Glomerular visceral epithelial cell (primary cell): ENCODE measurements around the gene IP6K2.

Source experiments
- DNase-seq: peaks from one replicate; pipeline ENCODE4 v3.0.0-alpha.2; 2016; ENCODE audit errors: extremely low spot score

IP6K2 gene

DNA sequence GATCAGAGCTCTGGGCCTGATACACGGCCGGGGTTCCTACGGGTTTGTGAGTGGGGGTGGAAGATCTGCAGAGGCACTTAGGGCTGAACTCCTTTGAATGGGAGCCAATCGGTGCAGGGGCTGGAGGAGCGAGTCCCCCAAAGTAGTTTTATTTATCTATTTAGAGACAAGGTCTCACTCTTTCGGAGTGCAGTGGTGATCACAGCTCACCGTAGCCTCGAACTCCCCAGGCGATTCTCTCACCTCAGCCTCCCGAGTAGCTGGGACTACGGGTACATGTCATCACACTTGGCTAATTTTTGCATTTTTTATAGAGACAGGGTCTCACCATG lies 52.7 kb downstream of the IP6K2 start:
- no peak for DNase-seq

DNA sequence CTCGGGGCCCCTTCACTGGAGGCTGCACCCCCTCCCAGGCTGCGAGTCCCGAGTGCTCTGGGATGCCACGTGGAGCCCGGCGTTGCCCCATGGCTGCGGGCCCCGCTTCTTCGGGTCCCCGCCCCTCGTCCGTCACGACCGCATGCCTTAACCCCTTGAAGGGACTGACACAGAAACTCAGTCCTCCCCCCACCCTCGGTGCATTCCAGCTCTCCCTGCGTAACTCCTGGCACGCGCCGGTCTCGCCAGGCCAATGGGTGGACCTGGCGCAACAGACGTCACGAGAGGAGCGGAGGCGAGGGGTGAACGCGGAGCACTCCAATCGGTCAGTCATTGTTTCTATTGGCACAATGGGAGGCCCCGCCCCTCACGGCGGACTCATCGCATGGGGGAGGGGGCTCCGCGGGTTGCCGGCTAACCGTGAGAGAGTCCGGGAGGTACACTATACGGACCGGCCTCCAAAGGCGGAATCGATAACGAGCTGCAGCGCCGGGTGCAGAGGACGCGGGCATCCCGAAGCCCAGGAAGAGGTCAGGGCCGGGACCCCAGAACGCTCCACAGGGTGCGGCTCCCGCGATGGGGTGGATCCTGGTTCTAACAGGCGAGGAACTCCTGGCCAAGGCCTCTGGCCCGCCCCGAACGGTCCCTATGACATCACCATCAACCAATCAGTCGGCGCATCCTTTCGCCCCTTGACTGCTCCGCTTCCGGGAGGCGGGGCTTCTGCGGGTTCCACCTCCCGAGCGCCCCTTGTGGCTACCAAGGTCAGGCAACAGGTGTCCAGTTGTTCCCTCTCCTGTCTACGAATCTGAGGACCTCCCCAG lies 53.3 kb downstream of the IP6K2 start:
- DNase-seq, result peak; percentile 98

DNA sequence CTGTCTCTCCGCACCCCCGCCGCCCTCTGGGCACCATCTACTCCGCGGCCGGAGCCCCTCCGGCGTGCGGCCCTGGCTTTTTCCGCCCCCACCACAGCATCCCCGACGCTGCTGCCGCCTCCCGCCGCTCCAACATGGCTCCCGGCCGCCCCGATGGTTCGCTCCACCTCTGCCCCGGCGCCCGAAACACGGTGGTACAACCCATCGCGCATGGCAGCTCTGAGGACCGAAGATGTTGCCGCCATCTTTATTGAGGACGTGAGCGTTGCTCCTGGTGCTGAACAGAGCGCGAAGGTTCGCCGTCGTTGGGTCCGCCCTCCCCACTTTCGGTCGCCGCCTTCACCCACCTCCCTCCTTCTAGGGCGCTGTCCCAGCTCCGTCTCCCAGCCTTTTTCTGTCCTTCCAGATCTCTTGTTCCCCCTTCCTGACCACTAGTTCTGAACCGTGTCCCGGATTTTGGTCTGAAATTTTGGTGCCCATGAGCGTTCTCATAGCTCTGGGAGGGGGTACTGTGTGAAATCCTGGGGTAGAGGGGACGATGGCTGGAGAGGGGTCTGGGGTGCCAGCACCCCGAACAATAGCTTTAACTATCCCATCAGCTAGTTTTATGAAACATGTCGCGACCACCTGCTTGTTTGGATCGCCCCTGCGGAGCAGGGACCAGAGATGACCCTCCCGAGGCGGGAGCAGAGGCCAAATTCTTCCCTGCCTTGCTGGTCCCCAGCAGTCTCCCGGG lies 54.1 kb downstream of the IP6K2 start, which contains the start of gene CELSR3:
Gene CELSR3, minus strand, starts transcription at position 134 of the 736 bp plus-strand sequence. CDS start 252 bp downstream, outside the sequence.
- DNase-seq, result peak; percentile 85

DNA sequence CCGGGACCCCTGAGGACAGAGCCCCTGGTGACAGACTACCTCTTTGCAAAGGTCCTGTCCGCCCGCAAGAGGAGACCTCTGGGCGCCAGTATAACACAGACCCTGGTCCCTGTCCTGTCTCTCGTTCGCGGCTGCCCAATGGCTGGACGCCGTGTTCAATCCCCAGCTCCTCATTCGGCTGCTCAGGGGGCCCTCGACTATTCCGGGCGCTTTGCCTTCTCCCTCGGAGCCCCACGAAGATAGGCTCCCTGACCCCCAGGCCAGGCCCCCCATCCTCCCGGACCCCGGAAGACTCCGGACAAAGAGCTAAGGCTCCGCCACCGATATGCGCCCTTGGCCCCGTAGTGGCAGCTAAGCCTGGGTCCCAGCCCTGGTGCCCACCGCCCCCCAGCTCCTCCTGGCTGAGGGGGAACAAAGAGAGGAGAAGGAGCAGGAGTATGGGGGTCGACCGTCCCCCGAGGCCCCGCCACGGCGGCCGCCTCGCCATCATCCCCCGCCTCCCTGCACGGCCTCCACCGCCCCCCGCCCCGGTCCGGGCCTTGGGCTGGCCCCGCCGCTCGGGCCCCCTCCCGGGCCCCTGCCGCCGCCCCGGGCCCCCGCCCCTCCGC lies 54.8 kb downstream of the IP6K2 start:
- DNase-seq, result no peak

DNA sequence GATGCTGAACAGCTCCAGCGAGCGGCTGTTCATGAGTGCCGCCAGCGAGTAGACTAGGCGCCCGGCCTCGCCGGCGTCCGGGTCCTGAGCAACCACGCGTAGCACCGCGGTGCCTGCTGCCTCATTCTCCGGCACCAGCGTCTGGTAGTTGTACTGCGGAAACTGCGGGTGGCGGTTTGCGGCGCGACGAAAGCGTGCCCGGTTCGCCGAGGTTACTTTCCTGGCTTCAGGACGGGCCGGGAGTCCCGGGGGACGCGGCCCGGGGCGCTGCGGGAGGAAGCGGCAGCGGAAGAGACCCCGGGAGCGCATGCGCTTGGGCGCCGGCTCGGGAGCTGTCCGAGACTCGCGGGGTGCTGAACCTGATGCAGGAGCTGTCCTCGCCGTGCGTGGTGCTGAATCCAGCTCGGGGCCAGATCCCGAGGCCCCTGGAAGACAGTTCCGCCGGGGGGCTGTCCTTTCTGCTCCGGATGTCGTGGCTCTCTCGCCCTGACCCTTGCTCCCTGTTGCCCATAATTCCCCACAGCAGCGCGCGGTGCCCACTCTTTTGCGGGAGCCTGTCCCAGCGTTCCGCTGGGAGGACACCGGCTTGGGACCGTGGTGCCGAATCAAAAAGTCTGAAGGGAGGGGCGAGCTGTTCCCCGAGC lies 55.4 kb downstream of the IP6K2 start:
- peak; percentile 65 for DNase-seq

DNA sequence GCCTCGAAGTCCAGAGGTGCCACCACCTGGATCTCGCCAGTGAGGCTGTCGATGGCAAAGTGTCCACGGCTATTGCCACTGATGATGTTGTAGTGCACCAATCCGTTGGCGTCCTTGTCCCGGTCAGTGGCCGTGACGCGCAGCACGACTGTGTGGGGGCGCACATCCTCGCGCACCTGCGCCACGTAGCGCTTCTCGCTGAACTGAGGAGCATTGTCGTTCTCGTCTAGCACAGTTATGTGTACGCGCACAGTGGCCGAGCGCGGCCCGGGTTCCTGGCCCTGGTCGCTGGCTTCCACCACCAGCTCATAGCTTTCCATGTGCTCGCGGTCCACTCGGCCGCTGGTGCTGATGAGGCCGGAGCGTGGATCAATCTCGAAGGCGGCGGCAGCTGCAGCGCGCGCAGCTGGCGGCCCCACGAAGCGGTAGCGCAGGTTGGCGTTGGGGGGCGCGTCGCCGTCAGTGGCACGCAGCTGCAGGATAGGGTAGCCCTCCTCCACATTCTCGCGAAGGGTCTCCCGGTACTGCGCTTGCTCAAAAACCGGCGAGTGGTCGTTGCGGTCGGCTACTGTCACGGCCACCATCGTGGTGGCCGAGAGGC lies 56.1 kb downstream of the IP6K2 start:
- DNase-seq, result no peak

DNA sequence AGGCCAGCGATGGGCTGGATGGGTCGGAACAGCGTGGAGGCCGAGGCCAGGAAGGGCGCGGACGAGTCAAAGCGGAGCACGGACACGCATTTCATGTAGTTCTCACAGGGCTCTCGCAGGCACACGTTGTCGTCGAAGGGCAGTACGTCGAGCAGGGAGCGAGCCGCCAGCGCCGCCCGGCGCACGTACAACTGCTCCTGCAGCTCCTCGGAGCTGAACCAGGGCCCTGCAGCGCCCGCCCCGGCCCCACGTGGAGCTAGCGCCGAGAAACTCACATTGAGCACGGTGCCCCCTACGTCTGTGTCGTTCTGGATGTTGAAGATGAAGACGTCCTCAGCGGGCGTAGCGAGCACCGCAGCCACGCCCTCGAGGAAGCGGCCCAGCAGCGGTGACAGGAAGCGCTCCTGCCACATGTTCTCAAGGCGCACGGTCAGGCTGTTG lies 60.2 kb downstream of the IP6K2 start:
- DNase-seq, result no peak

DNA sequence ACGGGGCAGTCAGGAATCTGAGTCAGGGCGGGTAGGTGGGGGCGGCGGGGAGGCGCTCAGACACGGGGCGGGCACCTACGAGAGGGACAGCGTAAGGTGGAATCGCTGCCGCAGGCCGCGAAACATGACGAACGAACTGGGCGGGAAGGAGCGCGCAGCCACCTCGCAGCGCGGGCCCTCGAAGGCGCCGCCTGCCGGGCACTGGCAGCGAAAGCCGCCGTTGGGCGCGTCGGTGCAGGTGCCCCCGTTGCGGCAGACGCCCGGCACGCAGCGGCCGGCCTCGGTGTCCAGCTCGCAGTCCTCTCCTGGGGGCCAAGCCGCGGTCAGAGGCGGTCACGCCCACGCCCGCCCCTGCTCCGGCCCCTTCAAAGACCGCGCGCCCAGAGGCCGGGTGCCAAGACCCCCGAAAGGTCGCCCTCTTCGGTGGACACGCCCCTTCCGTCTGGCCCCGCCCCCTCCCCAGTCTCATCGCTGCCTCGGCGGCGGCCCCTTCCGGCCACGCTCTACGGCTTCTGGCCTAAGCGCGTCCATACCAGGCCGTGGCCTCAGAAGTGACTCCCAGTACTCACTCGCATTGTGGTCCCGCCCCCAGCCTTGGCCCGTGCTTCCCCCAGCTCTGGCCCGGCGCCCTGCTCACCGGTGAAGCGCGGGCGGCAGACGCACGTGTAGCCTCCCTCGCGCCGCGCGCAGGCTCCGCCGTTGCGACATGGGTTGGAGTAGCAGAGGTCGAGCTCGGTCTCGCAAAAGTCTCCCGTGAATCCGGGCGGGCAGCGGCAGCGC lies 60.8 kb downstream of the IP6K2 start:
- peak; percentile 62 for DNase-seq

DNA sequence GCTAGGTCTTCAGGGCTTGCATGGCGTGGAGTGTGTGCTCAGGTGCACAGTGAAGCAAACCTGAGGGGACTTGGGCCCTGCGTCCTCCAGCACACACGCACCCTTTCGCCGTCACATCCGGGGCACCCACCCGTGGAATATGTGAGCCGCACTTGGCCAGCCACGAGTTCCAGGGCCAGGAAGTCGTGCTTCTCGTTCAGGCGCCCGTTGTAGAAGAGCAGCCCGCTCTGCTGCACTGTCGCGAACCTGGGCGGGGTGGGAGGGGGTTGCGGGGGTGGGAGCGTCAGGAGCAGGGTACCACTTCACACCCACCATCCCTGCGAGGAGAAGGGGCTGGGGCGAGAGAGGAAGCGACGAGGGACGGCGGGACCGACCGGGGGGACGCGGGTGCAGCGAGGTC lies 61.4 kb downstream of the IP6K2 start:
- no peak for DNase-seq

DNA sequence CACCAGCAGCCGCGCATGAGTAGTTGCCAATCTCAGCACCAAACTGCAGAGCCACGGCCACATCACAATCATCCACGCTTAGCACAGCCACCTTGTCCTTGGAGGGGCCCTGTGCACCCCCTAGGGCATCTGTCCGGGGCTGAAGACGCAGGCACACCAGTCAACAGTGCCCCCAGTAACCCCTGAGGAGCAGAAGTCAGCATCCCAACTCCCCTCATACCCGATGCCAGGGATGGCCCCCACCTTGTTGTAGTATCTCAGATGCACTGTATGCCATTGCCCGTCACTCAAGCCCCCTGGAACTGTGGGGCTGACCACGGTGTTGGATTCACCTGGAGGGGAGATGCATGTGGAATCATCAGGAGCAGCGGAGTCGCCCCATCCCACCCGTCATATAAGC lies 62.0 kb downstream of the IP6K2 start:
- DNase-seq, result no peak

DNA sequence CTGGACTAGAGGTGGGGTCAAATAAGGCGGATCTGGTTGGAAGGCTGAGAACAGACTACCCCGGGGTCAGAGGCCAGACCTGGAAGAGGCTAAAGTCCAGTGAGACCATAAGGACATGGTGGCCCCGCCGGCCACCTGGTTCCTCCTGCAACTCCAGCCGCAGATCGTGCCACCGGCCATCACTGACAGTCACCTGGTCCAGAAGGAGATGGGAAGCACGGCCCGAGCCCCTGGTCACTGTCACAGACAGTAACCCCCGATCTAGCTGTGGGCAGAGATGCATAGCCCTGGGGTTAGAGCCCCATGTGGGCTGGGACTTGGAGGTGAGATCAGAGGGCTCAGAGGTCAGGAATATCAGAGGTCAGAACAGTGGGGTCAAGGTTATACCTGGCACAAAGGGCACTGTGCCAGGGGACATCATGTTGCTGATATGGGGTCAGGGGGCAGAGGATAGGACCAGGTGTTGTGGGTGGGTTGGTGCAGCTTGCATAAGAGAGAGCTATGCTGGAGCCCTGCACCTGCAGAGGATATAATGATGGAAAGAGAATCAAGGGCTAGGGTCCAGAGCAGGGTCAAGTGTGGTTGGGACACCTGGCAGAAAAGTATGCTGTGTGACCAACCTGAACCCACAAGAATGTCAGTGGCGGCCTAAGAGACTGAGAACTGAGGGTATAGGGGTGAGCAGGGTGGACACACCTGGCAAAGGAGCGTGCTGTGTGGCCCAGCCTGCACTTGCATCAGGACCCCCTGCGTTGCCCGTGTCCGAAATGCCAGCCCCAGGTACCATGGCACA lies 63.9 kb downstream of the IP6K2 start:
- DNase-seq, result peak; percentile 16

DNA sequence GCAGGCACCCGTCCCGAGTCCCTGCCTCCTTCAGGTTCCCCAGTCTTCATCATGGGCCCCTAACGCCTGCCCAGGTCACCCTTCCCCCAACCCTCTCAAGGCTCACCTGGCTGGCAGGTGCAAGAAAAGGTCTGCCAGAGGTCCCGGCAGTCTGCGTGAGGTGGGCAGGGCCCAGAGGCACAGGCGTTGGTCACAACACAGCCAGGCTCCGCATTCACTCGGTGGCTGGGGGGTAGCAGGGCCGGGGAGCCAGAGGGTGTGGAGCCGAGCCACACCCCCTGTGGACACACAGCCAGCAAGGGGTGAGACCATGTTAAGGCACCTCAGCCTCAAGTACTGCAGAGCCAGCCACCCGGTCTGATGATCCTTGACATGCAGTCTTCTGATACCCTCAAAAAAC lies 65.2 kb downstream of the IP6K2 start:
- DNase-seq, result no peak

DNA sequence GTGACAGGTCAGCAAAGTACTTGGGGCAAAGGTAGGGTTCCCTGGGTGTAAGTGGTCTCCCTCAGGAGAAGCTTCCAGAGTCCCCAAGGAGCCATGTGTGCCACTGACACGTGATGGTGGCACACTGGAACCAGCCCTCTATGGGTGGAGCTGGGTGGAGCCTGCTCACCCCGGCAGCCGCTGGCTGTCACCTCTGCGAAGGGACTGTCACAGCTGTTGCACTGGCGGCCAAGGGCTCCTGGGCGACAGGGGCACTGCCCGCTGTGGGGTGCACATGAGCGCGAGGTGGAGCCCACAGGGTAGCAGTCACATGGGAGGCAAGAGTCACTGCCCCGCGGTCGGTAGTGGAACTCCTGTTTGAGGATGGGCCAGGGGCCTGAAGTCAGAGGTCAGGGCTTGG lies 66.3 kb downstream of the IP6K2 start:
- DNase-seq, result no peak

DNA sequence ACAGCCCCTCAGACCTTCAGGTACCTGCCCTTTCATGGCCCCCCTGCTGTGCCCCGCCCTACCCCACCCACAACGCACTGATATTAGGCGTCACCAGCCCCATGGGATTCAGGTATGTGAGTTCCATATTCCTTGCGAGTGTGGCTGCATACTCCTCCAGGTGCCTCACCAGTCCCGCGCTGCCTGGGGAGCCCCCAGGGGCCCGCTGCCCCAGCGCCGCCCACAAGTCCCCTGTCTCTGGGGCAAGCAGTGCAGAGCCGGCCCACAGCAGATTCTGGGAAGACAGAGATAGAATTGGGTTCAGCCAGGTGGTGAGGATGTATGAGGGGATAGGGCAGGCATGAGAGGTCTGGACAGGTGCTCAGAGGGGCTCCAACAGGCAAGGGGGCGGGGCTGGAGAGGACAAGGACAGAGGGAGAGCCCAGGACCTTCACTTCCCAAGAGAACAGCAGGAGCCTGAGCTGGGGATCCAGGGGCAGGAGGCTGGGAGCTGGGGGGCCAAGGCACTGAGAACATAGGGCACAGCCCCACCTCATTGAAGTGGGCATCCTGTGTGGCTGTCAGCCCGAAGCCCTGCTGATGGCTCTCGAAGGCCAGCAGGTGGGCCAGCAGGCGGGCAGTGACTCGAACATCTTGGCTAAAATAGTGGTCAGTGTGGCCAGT lies 68.7 kb downstream of the IP6K2 start:
- no peak for DNase-seq

DNA sequence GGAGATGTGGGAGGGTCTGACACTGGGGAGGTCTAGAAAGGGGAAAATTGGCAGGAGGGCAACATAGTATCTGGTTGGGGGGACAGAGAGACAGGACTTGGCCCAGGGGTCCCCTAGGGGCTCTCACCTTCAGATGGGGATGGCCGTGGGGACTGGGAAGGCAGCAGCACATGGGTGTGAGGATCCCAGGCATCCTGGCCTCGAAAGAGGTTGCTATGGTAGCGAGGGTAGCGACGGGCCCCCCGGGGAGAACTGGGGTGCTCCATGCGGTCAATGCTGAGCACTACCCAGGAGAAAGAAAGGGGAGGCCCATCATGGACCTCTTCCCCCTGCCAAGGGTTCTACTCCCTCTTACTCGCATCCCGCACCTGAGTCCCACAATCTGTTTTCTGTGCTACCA lies 69.3 kb downstream of the IP6K2 start:
- no peak for DNase-seq

DNA sequence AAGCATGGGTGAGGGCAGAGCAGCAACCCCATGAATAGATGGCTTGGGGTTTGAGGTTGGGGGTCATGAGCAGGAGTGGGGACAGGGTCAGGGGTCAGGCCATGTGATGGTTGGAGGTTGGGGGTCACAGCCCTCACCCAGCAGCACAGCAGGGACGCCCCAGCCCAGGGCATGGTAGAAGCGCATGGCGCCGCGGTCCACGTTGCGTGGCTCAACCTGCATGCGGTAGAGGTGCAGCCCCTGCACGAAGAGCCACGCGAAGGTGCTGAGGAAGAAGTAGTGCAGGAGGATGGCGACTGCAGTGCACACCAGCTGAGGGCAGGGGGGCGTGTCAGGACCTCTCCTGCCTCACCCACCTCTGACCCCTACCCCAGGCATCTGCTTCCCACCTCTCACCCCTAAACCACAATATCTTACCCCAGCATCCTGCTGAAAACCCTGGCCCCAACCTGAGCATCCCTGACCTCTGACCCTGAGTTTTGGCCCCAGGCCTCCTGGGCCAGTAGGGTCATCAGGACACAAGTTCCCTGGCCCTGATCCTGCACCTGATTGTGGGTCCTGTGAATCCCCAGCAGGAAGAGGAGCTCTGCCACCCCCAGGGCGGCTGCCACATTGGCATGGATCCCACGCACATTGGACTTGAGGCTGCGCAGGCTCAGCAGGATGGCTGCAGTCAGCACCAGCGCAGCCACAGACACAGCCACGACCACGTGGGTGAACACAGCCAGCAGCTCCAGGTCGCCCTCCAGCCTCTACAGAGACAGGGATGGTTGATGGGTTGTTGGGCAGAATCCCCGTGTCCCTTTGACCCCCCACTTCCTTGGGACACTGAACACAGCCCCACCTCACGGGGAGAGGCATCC lies 71.9 kb downstream of the IP6K2 start:
- no peak for DNase-seq

DNA sequence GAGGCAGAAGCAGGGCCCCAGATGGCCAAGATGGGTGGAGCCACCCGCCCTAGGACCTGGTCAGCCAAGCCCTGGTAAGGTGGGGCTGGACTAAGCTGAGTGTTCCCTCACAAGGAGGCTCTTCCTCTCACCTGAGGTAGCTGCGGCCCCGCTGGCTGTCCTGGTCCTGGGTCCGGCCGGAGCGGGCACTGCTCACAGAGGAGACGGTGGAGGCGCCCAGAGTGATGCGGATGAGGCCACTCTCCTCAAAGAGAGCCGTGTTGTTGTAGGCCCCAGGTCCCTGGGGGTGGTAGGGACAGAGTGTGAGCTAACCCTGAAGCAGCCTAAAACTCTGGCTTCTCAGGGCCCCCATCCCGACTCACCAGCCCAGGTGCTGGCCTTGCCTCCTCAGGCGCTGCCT lies 74.4 kb downstream of the IP6K2 start:
- DNase-seq, result no peak

DNA sequence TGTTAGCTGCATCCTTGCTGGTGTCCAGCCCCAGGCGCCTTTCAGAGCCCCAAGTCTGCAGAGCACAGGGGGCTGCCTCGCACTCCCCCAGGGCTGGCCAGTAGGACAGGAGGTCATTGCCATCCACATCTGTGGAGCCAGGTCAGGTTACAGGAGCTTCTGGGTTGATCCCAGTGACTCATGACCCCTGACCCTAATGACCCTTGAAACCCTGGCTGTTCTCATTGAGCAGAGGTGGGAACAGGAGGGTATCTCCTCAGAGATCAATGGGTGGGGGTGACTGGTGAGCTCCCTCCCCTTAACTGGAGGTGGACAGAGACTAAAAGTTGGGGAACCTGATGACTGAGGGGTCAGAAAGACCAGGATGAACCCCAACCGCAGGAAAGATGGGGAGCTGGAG lies 75.6 kb downstream of the IP6K2 start:
- no peak for DNase-seq
